Liver (tissue), 3 donors: Measurements from ENCODE around the gene SNX1.

ENCODE experiments used
- EGR1 ChIP-seq, 2 donors: IDR thresholded peaks; 2 replicates each; pipeline ENCODE4 v1.6.1; 2016 to 2018; ENCODE audit warnings: antibody characterized with exemption in 2 of 2, low read depth in 2 of 2
- FOXA1 ChIP-seq: IDR thresholded peaks from 2 replicates; pipeline ENCODE4 v1.6.1; 2016; ENCODE audit warnings: antibody characterized with exemption
- MAX ChIP-seq: IDR thresholded peaks from 2 replicates; pipeline ENCODE4 v1.6.1; 2016; ENCODE audit warnings: antibody characterized with exemption
- NR2F2 ChIP-seq: IDR thresholded peaks from 2 replicates; pipeline ENCODE4 v1.6.1; 2016; ENCODE audit warnings: antibody characterized with exemption
- RAD21 ChIP-seq, 2 donors: IDR thresholded peaks; 2 replicates each; pipeline ENCODE4 v1.6.1; 2016; ENCODE audit warnings: antibody characterized with exemption in 2 of 2, mild to moderate bottlenecking in 2 of 2
- RXRA ChIP-seq, 2 donors: IDR thresholded peaks; 2 replicates each; pipeline ENCODE4 v1.6.1; 2017 to 2018; ENCODE audit warnings: antibody characterized with exemption in 2 of 2, mild to moderate bottlenecking in 1 of 2
- SP1 ChIP-seq: IDR thresholded peaks from 2 replicates; pipeline ENCODE4 v1.6.1; 2018; ENCODE audit warnings: antibody characterized with exemption, mild to moderate bottlenecking
- TAF1 ChIP-seq: conservative IDR thresholded peaks from 2 replicates; pipeline ENCODE4 v1.6.1; 2016; ENCODE audit warnings: antibody characterized with exemption, mild to moderate bottlenecking
- YY1 ChIP-seq: IDR thresholded peaks from 2 replicates; pipeline ENCODE4 v1.6.1; 2016; ENCODE audit warnings: antibody characterized with exemption, mild to moderate bottlenecking
- TF ChIP-seq, protein P1 (sequence below): fragments of 150-350 bp; IDR thresholded peaks from 2 replicates; pipeline ENCODE4 v1.5.1; 2017; ENCODE audit warnings: improper control_type of control experiment, low read depth, low read length; ENCODE audit not compliant: missing input control
- donor health status: healthy.
- donor health status: healthy.

DNA sequence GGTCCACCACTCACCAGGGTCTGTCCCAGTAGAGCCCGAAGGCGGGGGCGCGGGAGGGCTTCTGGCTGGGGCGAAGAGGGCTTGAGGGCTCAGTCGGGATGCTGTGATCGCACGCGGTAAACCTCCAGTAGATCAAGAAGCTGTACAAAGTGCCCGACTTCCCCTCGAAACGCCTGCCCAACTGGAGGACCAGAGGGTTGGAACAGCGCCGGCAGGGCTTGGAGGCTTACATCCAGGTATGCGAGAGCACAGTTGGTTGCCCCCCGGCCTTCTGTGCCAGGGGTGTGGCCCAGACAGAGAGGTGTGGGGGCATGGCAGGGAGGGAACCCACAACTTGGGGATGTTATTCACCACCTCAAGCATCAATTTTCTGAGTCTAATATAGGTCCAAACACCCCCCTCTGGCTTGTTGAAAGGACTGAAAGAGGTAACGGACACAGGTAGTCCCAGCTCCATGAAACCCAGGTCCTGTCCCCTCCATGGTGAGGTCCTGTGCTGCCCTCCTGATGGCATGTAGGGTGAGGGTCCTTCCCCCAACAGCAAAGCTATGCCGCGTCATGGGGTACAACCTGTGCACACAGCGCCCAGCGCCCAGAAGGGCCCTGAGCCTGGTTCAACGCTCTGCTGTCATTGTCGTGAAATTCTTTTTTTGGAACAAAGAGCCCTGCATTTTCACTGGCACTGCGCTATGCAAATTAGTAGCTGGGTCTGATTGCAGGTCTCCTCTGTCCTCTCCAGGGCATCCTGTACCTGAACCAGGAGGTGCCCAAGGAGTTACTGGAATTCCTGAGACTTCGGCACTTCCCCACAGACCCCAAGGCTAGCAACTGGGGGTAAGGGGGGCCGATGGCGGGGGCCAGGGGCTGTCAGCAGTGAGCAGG is 57.0 kb downstream of the SNX1 start:
- TF ChIP-seq, protein P1, sequence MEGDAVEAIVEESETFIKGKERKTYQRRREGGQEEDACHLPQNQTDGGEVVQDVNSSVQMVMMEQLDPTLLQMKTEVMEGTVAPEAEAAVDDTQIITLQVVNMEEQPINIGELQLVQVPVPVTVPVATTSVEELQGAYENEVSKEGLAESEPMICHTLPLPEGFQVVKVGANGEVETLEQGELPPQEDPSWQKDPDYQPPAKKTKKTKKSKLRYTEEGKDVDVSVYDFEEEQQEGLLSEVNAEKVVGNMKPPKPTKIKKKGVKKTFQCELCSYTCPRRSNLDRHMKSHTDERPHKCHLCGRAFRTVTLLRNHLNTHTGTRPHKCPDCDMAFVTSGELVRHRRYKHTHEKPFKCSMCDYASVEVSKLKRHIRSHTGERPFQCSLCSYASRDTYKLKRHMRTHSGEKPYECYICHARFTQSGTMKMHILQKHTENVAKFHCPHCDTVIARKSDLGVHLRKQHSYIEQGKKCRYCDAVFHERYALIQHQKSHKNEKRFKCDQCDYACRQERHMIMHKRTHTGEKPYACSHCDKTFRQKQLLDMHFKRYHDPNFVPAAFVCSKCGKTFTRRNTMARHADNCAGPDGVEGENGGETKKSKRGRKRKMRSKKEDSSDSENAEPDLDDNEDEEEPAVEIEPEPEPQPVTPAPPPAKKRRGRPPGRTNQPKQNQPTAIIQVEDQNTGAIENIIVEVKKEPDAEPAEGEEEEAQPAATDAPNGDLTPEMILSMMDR, result peak; percentile 3
- TF ChIP-seq TAF1, result no peak
- TF ChIP-seq RXRA (IDR thresholded peaks at IDR 0.05), result no peak
- TF ChIP-seq FOXA1, result no peak
- no peak for TF ChIP-seq EGR1 (IDR thresholded peaks at IDR 0.05; ENCODE audit: low read depth in 2 of 2)
- no peak for TF ChIP-seq NR2F2
- no peak for TF ChIP-seq SP1
- no peak for TF ChIP-seq YY1
- TF ChIP-seq RAD21 (IDR thresholded peaks at IDR 0.05), result no peak
- TF ChIP-seq MAX, result no peak
